ENCODE measurements around the gene KLHL26.

- TF ChIP-seq EZH2 (optimal IDR thresholded peaks at IDR 0.05; ENCODE audit: low read depth, low read length) (no peak), CTCF (IDR thresholded peaks at IDR 0.05; ENCODE audit: low read length) (no peak)
Measured at GRCh38 chr19:18662972-18663732, 26.3 kb downstream of the KLHL26 start.

All from MM.1S (cell line).